Colon (tissue), 2 donors: ENCODE measurements around the gene WDR31.
"Not testable (repeated sequence)": the region's sequence is repeated elsewhere in the genome, so short reads cannot be mapped to it uniquely, and the experiment has no call there.

Source experiments
- FAIRE-seq: peaks from 2 replicates; lab custom pipeline; 2012; peaks lifted over from hg19 to GRCh38; lab: Jason Lieb, UNC
- donor health status: control.
- donor health status: control.

Gene WDR31

GRCh38 chr9:113340011-113340699, at the start of gene WDR31:
WDR31 (minus strand) TSS chr9:113340275; CDS start chr9:113332022, 8,253 bp downstream.
- no peak for FAIRE-seq

DNA sequence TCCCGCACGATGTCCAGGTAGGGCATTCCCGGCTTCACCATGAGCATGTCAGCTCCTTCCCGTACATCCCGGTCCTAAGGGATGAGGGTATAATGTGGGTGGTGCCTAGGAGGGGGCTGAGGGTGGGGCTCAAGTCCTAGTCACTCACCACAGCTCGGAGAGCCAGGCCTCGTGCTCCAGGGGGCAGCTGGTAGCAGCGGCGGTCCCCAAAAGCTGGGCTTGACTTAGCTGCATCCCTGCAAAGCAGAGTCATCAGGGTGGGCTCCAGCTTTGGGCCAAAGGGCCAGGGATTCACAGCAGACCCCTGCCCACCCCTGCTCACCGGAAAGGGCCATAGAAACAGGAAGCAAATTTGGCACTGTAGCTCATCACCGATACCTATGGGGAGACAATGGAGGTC, 49.4 kb upstream of the WDR31 start:
- no peak for FAIRE-seq

DNA sequence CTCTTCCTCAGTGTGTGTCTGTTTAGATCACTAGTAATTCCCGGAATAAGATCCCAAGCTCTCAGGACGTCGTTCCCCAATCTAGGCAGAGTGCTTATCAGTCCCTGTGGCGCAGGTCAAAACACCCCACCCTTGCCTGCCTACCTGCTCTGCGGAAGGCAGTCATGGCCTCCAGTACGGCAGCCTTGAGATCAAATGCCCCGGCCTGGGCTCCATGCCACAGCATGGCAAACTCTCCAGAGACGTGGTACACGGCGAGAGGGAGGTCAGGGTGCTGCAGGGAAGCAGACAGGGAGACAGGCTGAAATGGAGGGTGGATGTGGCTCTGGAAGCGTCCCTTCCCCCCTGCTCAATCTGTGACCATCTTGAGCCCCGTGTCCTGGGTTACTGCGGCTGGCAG, 48.8 kb upstream of the WDR31 start:
- no peak for FAIRE-seq

GRCh38 chr9:113387560-113388230, 47.6 kb upstream of the WDR31 start:
- FAIRE-seq = no peak

DNA sequence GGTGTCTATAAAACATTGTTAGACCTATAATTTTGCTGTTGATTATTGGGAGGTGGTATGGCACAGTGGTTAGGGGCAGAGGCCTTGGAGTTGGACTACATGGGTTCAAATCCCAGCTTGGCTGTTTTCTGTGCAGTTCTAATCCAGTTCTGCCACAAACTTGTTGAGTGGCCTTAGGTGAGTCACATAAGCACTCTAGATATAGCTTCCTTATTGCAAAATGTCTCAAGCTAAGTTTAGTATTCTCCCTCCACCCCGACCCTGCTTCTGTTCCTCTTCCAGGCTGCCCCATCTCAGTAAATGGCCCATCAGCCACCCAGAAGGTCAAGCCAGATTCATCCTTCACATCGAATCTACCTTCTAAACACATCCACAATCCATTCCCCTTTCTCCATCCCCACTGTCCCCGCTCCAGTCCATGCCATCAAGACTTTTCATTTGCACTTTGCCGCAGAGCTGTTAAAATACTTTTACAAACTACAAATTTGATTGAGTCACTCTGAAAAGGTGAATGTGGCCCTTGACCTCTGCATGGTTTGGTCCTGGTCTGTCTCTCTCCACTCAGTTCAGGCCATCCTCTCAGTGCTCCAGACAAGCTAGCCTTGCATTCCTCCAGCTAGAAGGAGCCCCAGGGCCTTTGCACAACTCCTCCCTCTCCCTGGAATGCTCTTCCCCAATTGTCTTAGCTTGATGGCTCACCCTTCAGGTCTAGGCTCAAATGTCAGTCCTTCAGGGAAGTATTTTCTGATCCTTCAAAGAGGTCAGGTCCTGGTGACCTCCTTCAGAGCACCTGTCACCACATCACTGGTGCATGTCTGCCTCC, 46.7 kb upstream of the WDR31 start:
- FAIRE-seq = no peak

DNA sequence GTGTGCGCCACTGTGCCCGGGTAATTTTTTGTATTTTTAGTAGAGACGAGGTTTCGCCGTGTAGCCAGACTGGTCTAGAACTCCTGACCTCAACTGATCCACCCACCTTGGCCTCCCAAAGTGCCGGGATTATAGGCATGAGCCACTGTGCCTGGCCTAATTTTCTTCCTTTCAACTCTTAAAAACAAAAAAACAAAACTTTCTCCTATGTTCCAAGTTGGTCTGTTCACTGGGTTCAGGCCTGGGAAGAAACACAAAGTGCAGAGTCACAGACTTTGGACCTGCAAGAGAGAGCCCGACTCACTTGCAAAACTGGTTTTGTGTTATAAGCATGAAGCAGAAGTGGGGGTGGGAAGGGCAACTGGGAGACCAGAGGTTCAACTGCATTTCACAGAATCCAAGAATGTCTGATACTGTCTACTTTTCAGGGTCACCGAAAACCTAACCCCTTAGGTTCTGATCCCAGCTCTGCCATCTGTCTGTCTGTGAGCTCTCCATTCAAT, 41.9 kb upstream of the WDR31 start:
- FAIRE-seq = no peak

DNA sequence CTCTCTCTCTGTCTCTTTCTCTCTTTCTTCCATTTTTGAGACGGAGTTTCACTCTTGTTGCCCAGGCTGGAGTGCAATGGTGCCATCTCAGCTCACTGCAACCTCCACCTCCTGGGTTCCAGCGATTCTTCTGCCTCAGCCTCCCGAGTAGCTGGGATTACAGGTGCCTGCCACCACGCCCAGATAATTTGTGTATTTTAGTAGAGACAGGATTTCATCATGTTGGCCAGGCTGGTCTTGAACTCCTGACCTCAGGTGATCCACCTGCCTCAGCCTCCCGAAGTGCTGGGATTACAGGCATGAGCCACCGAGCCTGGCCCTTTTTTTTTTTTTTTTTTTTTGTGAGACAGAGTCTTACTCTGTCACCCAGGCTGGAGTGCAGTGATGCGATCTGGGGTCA, 41.4 kb upstream of the WDR31 start:
- not testable (repeated sequence) for FAIRE-seq

DNA sequence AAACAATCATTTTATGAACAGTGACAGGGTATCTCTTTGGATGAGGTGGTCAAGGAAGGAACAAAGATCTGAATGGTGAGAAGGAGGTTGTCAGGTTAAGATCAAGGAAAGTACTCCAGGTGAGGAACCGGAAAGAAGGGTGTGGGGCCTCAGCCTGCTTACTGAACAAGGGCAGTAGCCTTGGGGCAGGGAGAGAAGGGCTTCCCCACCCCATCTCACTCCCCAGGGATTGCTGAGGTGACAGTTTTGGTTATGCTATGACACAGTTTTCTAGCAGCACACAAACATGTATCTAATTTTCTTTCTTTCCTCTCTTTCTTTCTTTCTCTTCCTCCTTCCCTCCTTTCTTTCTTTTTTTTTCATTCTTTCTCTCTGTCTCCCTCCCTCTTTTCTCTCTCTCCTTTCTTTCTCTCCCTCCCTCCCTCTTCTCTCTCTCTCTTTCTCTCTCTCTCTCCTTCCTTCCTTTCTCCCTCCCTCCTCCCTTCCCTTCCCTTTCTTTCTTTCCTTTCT, 40.8 kb upstream of the WDR31 start:
- no peak for FAIRE-seq

DNA sequence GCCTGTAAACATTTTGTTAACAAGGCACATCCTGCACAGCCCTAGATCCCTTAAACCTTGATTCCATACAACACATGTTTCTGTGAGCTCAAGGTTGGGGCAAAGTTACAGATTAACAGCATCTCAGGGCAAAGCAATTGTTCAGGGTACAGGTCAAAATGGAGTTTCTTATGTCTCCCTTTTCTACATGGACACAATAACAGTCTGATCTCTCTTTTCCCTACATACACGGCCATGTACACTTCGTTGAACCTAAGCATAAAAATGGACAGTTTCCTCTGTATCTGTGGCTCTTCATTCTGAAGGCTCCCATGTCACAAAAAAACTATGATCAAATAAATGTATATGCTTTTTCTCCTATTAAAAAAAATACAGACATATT, 39.7 kb upstream of the WDR31 start:
- FAIRE-seq = not testable (repeated sequence)

GRCh38 chr9:113379094-113379828, 39.2 kb upstream of the WDR31 start:
- FAIRE-seq = not testable (repeated sequence)

DNA sequence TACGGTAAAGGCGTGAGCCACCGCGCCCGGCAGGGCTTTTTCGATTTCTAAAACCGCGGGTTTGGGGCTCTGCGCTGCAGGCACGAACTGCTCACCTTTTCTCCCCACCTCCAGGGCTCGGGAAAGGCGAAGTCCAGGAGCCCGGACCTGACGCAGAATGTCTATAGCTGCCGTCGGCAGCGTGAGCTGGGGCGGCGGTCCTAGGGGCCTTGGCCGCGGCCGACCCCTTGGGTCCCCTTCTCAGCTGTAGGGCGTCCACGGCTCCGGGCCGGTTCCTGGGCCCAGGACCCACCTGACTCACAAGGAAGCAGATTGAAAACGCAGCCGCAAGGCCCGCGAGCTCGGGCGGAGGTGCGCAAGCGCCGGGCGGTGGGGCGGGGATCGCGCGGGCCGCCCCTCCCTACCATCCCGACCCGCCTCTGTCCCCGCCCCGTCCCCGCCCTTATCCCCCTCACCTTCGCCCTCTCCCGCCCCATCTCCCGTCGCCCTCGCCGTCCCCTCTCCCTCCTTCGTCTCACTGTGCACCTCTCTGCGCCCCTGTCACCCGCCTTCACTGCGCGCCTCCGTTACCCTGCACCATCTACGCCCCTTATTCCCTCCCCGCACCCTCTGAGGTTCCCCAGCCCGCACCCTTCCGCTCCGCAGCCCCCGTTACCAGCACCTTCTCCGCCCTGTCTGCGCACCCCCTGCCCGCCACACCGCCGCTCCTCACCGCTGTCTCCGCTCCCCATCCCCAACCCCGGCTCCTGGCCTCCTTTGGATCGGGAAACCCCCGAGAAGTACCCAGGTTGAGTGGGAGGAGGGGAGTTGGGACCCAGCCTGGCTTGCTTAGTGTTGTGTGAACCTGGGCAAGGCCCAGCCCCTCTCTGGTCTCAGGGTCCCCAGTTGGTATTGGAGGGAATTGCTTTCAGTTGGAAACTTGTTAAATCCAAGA, 36.8 kb upstream of the WDR31 start, which contains the start of gene HDHD3:
Gene HDHD3 (minus strand): TSS at position 353 of the 934 bp plus-strand sequence. CDS start 2,632 bp downstream, outside the sequence.
- FAIRE-seq = no peak

DNA sequence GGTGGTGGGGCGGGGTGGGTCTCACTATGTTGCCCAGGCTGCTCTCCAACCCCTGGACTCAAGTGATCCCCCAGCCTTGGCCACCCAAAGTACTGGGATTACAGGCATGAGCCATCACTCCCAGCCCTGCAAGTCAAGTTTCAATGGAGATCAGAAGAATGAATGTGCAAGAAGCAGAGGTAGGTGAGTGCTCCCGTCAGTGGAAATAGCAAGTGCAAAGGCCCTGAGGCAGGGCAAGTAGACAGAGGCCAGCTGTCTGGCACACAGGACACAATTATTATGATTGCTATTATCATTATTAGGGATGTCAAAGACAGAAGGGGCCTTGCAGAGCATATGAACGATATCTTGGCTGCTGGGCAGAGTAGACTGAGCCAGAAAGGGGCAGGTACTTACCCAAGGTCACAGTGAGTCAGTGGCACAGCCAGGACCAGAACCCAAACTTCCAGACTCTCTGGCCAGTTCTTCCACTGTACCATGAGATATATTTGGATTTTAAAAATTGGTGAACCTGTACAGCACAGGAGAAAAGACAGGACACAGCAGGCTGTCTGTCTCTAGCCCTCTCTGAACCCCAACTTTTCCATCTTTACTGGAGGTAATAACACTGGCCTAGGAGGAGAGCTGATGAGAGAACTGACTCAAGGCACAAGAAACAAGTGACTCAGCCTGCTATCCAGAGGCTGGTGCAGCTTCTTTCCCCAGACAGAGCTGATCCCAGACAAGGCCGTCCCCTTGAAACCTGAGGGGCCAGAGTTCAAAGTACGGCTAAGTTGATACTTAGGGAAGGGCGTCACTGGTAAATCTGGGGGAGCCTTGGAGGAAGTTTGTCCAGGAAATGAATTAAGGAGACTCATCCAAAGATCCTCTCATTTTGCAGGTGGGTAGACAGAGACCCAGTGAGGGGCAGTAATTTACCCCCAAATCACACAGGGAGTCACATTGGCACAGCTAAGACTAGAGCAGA, 35.3 kb upstream of the WDR31 start:
- FAIRE-seq = no peak

- no peak for FAIRE-seq
Measured at GRCh38 chr9:113373676-113374392, 33.8 kb upstream of the WDR31 start.

- no peak for FAIRE-seq
Measured at GRCh38 chr9:113373256-113373655, 33.2 kb upstream of the WDR31 start.

DNA sequence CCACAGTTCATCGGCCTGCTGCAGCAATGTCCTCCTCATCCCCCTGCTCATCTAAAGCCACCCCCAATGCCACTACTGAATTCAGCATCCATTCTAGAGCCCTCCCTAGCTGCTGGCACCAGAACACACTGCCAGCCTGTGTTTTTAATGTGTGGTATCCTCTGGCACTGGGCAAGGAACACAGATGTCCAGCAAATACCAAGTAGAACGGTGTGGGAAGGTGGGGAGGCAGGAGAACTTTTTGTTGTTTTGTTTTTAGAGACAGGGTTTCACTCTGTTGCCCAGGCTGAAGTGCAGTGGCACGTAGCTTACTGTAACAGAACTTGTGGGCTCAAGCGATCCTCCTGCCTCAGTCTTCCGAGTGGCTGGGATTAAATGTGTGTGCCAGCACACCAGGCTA, 32.0 kb upstream of the WDR31 start:
- no peak for FAIRE-seq

- no peak for FAIRE-seq
Measured at GRCh38 chr9:113370806-113371325, 30.8 kb upstream of the WDR31 start.

DNA sequence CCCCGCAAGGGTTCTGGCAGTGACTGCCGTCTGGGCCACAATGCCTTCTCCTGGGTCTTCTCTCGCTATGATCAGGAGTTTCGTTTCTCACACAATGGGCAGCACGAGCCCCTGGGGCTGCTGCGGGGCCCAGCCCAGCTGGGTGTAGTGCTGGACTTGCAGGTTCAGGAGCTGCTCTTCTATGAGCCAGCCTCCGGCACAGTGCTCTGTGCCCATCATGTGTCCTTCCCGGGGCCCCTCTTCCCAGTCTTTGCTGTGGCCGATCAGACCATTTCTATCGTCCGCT, 29.7 kb upstream of the WDR31 start:
- no peak for FAIRE-seq

- FAIRE-seq = no peak
Measured at GRCh38 chr9:113368982-113369854, 29.1 kb upstream of the WDR31 start.
